Lung (tissue), 13 donors: ENCODE results near the gene ECM2. TPM values are rescaled to one million over a fixed set of nuclear protein-coding genes. Genes with fewer than 3 reads are reported as not detected.

ENCODE experiments used
- ATAC-seq: fragments of 200-7000 bp; cut with Tn5 transposase; one replicate; pipeline ENCODE4 v1.9.1; 2020; ENCODE audit warnings: moderate number of reproducible peaks; ENCODE audit not compliant: insufficient read depth, low FRiP score
- DNase-seq, 3 donors: peaks; one replicate each; pipeline ENCODE4 v3.0.0-alpha.2; 2013 to 2017
- H3K27ac ChIP-seq, 2 donors: one replicate each; pipeline ENCODE4 v1.5.1; 2013; ENCODE audit warnings: mild to moderate bottlenecking in 2 of 2, moderate library complexity in 2 of 2, control low read depth in 1 of 2, inconsistent platforms in 1 of 2, low read depth in 1 of 2, low read length in 1 of 2
- H3K27me3 ChIP-seq, 3 donors: one replicate each; pipeline ENCODE4 v1.5.1; 2013; ENCODE audit warnings: low read length in 2 of 3; ENCODE audit not compliant: control insufficient read depth in 3 of 3, insufficient read depth in 3 of 3
- H3K36me3 ChIP-seq, 4 donors: one replicate each; pipeline ENCODE4 v1.5.1; 2013; ENCODE audit warnings: low read length in 4 of 4, mild to moderate bottlenecking in 1 of 4, moderate library complexity in 1 of 4; ENCODE audit not compliant: control insufficient read depth in 4 of 4, insufficient read depth in 4 of 4
- H3K4me1 ChIP-seq, 5 donors: one replicate each; pipeline ENCODE4 v1.5.1; 2013; ENCODE audit warnings: low read length in 5 of 5, mild to moderate bottlenecking in 2 of 5, moderate library complexity in 1 of 5; ENCODE audit not compliant: control insufficient read depth in 5 of 5, insufficient read depth in 5 of 5
- H3K4me3 ChIP-seq: one replicate; pipeline ENCODE4 v1.5.1; 2013; ENCODE audit warnings: mild to moderate bottlenecking, control low read depth, moderate library complexity
- H3K9ac ChIP-seq, 2 donors: one replicate each; pipeline ENCODE4 v1.5.1; 2013; ENCODE audit warnings: low read length in 2 of 2, control low read depth in 1 of 2; ENCODE audit not compliant: insufficient read depth in 1 of 2
- H3K9me3 ChIP-seq, 4 donors: one replicate each; pipeline ENCODE4 v1.5.1; 2013; ENCODE audit warnings: low read length in 3 of 4, mild to moderate bottlenecking in 1 of 4, moderate library complexity in 1 of 4; ENCODE audit not compliant: control insufficient read depth in 4 of 4, insufficient read depth in 3 of 4
- polyA plus RNA-seq, 2 donors: library from polyadenylated mRNA; stranded (reverse); fragments of 200-250 nt; gene quantifications; one replicate each; pipeline ENCODE4 v1.2.1, GENCODE V29; 2013
- small RNA-seq: library from RNA; depleted of rRNA; stranded (forward); fragments of <200 nt; gene quantifications from one replicate; pipeline ENCODE3, GENCODE V24; 2014; ENCODE audit warnings: low replicate concordance
- total RNA-seq, 2 donors: library from RNA; depleted of rRNA in 1 of 2; stranded (reverse); fragments of >200 nt in 1 of 2; gene quantifications; one replicate each; pipeline ENCODE4 v1.2.1, GENCODE V29; 2014 to 2021
- TF ChIP-seq, protein P1 (sequence below): IDR thresholded peaks from 2 replicates; pipeline ENCODE4 v1.5.1; 2012; ENCODE audit warnings: mild to moderate bottlenecking; ENCODE audit errors: control extremely low read depth, extremely low read depth
- donor health status: control.
- donor health status: control.
- donor health status: Bipolar disorder and iron deficiency.
- donor health status: healthy.
- donor health status: DM: yes; HTN: yes; CAD: no.

ECM2 gene
- total and polyA plus RNA-seq, 4 donors = 0.92 to 63.1 (median 2.4) TPM

DNA sequence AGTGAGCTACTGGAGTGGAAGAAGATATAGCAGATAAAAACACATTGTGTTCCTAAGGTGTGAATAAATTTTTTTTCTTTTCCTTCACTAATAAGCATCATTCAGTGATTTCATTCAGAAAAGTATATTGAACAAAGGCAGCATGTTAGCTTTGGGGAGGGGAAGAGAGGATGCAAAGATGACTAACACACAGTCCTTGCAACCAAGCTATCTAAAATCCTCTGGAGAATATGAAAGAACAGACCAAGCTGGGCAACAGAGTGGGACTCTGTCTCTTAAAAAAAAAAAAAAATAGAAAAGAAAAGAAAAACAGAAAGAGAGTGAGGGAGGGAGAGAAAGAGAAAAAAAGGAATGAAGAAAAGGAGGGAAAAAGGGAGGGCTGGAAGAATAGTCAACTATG, 89.3 kb downstream of the ECM2 start:
- H3K36me3 ChIP-seq = no peaks in the 10 kb centered on the region
- H3K27ac ChIP-seq = no peak overlapping the region
- H3K4me1 ChIP-seq = no peaks in the 10 kb centered on the region
- no peak overlapping the region for H3K9ac ChIP-seq
- TF ChIP-seq, protein P1, sequence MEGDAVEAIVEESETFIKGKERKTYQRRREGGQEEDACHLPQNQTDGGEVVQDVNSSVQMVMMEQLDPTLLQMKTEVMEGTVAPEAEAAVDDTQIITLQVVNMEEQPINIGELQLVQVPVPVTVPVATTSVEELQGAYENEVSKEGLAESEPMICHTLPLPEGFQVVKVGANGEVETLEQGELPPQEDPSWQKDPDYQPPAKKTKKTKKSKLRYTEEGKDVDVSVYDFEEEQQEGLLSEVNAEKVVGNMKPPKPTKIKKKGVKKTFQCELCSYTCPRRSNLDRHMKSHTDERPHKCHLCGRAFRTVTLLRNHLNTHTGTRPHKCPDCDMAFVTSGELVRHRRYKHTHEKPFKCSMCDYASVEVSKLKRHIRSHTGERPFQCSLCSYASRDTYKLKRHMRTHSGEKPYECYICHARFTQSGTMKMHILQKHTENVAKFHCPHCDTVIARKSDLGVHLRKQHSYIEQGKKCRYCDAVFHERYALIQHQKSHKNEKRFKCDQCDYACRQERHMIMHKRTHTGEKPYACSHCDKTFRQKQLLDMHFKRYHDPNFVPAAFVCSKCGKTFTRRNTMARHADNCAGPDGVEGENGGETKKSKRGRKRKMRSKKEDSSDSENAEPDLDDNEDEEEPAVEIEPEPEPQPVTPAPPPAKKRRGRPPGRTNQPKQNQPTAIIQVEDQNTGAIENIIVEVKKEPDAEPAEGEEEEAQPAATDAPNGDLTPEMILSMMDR = no peak
- no peaks in the 10 kb centered on the region for H3K9me3 ChIP-seq
- no peak for ATAC-seq
- H3K27me3 ChIP-seq = no peaks in the 10 kb centered on the region
- no peak for DNase-seq
- H3K4me3 ChIP-seq = no peak overlapping the region

Small RNAs within 50 kb of the gene (small RNA-seq; reads per million reads assigned to genes)
- gene AL157827.1 (not detected), gene MIR4670 (not detected)

Other genes with a start within 250 kb of the ECM2 start
- 100 to 1,000 TPM; 115 to 120 TPM for gene IARS1, start 242.3 kb downstream of the ECM2 start, total RNA-seq
- gene IARS1, start 242.3 kb downstream of the ECM2 start, polyA plus RNA-seq = 10 to 100 TPM; 21.6 to 49.4 TPM
- gene NOL8, start 210.6 kb downstream of the ECM2 start, total RNA-seq = 10 to 100 TPM; 26.8 to 42.0 TPM
- 10 to 100 TPM; 14.1 to 25.9 TPM for gene NOL8, start 210.6 kb downstream of the ECM2 start, polyA plus RNA-seq
- 10 to 100 TPM in 1 of 2 donors, 1 to 10 TPM in 1; 4.0 to 11.8 TPM for gene CENPP, start 210.0 kb downstream of the ECM2 start, total RNA-seq
- gene CENPP, start 210.0 kb downstream of the ECM2 start, polyA plus RNA-seq = 1 to 10 TPM; 1.2 to 1.9 TPM
- 100 to 1,000 TPM in 1 of 2 donors, 1 to 10 TPM in 1; 5.6 to 145 TPM for gene OGN, start 131.4 kb downstream of the ECM2 start, total RNA-seq
- gene OGN, start 131.4 kb downstream of the ECM2 start, polyA plus RNA-seq = 1 to 10 TPM in 1 of 2 donors, under 1 TPM in 1; 0.54 to 8.0 TPM
- gene OMD, start 111.5 kb downstream of the ECM2 start, total RNA-seq = 1 to 10 TPM; 1.2 to 5.6 TPM
- gene OMD, start 111.5 kb downstream of the ECM2 start, polyA plus RNA-seq = 1 to 10 TPM in 1 of 2 donors, under 1 TPM in 1; 0.30 to 2.0 TPM
- gene ASPN, start 53.5 kb downstream of the ECM2 start, total RNA-seq = 10 to 100 TPM in 1 of 2 donors, 1 to 10 TPM in 1; 1.4 to 18.9 TPM
- 1 to 10 TPM; 1.3 to 2.2 TPM for gene ASPN, start 53.5 kb downstream of the ECM2 start, polyA plus RNA-seq
- gene IPPK, start 134.1 kb upstream of the ECM2 start, total RNA-seq = 1 to 10 TPM; 6.7 to 6.9 TPM
- gene IPPK, start 134.1 kb upstream of the ECM2 start, polyA plus RNA-seq = 1 to 10 TPM; 6.0 to 9.6 TPM
- 10 to 100 TPM; 32.9 to 33.2 TPM for gene BICD2, start 228.8 kb upstream of the ECM2 start, total RNA-seq
- 10 to 100 TPM; 13.8 to 20.0 TPM for gene BICD2, start 228.8 kb upstream of the ECM2 start, polyA plus RNA-seq